GM23338 (cell line): ENCODE measurements around the gene GTPBP8.

Experiments used
- CREB1 ChIP-seq: fragments of 250-450 bp; sonication (Bioruptor Pico); IDR thresholded peaks from 2 replicates; pipeline ENCODE4 v1.5.0; 2020; ENCODE audit warnings: low read depth, mild to moderate bottlenecking, moderate library complexity
- CTCF ChIP-seq, 2 experiments: fragments of 200-600 bp in 1 of 2; sonication (generic) in 1 of 2; conservative IDR thresholded peaks; 2 replicates each; pipeline versions ENCODE4 v1.5.1 to v1.6.1; 2016 to 2017; ENCODE audit warnings: antibody characterized with exemption in 2 of 2, low read depth in 2 of 2, mild to moderate bottlenecking in 2 of 2, moderate library complexity in 1 of 2
- EZH2 ChIP-seq: fragments of 200-600 bp; sonication (generic); IDR thresholded peaks from one replicate; pipeline ENCODE4 v1.8.0; 2017; ENCODE audit warnings: antibody characterized with exemption, mild to moderate bottlenecking, low read depth; ENCODE audit not compliant: unreplicated experiment
- EZH2phosphoT487 ChIP-seq: fragments of 200-600 bp; sonication (generic); IDR thresholded peaks from one replicate; pipeline ENCODE4 v1.8.1; 2018; ENCODE audit warnings: antibody characterized with exemption; ENCODE audit not compliant: unreplicated experiment
- NANOG ChIP-seq: IDR thresholded peaks from 2 replicates; pipeline ENCODE4 v1.6.1; 2016; ENCODE audit warnings: antibody characterized with exemption, borderline replicate concordance
- POLR2AphosphoS5 ChIP-seq: IDR thresholded peaks from 2 replicates; pipeline ENCODE4 v1.6.1; 2016; ENCODE audit warnings: antibody characterized with exemption, low read depth
- REST ChIP-seq: IDR thresholded peaks from one replicate; pipeline ENCODE4 v1.6.1; 2018; ENCODE audit warnings: antibody characterized with exemption; ENCODE audit not compliant: unreplicated experiment
- STAT1 ChIP-seq: IDR thresholded peaks from one replicate; pipeline ENCODE4 v1.6.1; 2016; ENCODE audit warnings: antibody characterized with exemption; ENCODE audit not compliant: unreplicated experiment
- ZNF114 ChIP-seq: fragments of 250-450 bp; sonication (Bioruptor Pico); IDR thresholded peaks from 2 replicates; pipeline ENCODE4 v1.5.0; 2020; ENCODE audit warnings: mild to moderate bottlenecking, moderate library complexity
- ZNF331 ChIP-seq: fragments of 250-450 bp; sonication (Bioruptor Pico); IDR thresholded peaks from 2 replicates; pipeline ENCODE4 v1.5.0; 2020; ENCODE audit warnings: low read depth, mild to moderate bottlenecking, moderate library complexity
- ZNF462 ChIP-seq: fragments of 250-450 bp; sonication (Bioruptor Pico); IDR thresholded peaks from 2 replicates; pipeline ENCODE4 v1.5.0; 2020; ENCODE audit warnings: mild to moderate bottlenecking, moderate library complexity

- TF ChIP-seq POLR2AphosphoS5 = no peak
- TF ChIP-seq REST = no peak
- TF ChIP-seq ZNF114 (CRISPR knock-in tag) = no peak
- TF ChIP-seq CTCF (conservative IDR thresholded peaks at IDR 0.05; ENCODE audit: low read depth in 2 of 2) = no peak
- no peak for TF ChIP-seq EZH2phosphoT487
- no peak for TF ChIP-seq NANOG
- no peak for TF ChIP-seq EZH2
- no peak for TF ChIP-seq STAT1
- TF ChIP-seq CREB1 (CRISPR knock-in tag) = no peak
- no peak for TF ChIP-seq ZNF331 (CRISPR knock-in tag)
- TF ChIP-seq ZNF462 (CRISPR knock-in tag) = no peak
These were observed 13.8 kb upstream of the GTPBP8 start for GRCh38 chr3:112976953-112977352.
